ENCODE results near the gene RAD21L1.

DNA sequence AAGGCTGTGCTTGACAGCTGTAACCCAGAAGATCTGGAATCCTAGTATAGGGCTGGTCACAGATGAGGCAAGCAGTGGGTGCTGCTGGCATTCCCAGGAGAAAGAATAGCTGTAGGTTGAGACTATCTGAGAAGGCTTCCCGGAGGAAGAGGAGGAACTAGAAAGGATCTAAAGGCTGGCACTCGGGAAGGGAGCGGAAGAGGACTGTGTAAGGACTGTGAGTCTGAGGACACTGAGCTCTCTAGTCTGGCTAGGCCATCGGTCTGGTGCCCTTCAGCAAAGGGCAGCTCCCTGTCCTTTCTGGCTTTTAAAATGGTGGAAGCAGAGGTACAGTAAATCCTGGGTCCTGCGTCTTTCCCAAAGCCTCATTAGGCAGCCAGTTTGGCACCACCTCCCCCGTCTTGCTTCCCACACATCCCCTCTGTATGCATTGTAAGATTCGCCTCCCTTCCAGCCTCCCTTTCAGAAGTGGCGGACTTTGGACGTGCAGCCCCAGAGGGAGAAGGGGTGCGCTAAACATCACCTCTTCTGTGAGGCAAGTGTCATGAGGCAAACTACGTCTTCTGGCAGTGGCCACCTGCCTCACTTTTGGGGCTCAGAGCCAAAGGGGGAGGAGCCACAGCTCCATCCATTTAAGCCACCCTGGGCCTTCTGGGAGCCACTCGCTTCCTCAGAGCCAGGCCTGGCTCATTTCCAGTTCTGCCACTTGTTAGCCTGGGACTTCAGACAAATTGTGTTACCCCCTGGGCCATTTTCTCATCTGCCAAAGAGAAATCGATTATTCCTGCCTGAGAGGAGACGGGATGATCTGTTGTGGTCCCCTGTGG, 48.9 kb downstream of the RAD21L1 start:
- TF ChIP-seq, protein P1, sequence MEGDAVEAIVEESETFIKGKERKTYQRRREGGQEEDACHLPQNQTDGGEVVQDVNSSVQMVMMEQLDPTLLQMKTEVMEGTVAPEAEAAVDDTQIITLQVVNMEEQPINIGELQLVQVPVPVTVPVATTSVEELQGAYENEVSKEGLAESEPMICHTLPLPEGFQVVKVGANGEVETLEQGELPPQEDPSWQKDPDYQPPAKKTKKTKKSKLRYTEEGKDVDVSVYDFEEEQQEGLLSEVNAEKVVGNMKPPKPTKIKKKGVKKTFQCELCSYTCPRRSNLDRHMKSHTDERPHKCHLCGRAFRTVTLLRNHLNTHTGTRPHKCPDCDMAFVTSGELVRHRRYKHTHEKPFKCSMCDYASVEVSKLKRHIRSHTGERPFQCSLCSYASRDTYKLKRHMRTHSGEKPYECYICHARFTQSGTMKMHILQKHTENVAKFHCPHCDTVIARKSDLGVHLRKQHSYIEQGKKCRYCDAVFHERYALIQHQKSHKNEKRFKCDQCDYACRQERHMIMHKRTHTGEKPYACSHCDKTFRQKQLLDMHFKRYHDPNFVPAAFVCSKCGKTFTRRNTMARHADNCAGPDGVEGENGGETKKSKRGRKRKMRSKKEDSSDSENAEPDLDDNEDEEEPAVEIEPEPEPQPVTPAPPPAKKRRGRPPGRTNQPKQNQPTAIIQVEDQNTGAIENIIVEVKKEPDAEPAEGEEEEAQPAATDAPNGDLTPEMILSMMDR (IDR thresholded peaks at IDR 0.05): no peak
- TF ChIP-seq EP300 (IDR thresholded peaks at IDR 0.05) (no peak), POLR2AphosphoS5 (IDR thresholded peaks at IDR 0.05) (no peak), POLR2A (IDR thresholded peaks at IDR 0.05) (no peak)
